Activated T-helper 1 cell treated with anti-CD3 and anti-CD28 coated beads, Interleukin-2, amount 50 U/mL, for 16 hours (primary cell): ENCODE measurements around the gene NELL1.
"Not testable (repeated sequence)": the region's sequence is repeated elsewhere in the genome, so short reads cannot be mapped to it uniquely, and the experiment has no call there.

Source experiments
- DNase-seq, 2 donors: peaks; one replicate each; pipeline ENCODE4 v3.0.0-alpha.2; 2020; ENCODE audit warnings: low read depth in 1 of 2, low spot score in 1 of 2

NELL1 gene

DNA sequence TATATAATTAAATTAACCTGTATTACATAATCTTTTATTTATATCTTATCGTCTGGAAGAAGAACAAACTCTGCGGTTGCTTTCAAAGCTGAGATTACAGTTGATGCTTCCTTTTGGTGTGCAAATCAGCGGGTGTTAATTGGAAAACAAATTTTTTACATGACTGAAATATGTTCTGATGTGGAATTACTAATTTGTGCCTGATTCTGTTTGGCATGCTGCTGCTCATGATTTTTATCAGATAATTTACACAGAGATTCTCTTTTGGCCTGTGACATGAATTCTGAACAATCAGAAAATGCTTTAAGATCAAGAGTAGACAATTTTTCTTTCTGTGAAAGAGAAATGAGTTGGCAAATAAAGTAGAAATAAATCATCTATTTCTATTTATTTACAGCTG, 510.8 kb downstream of the NELL1 start:
- no peak for DNase-seq

GRCh38 chr11:21185959-21186358, 516.6 kb downstream of the NELL1 start:
- DNase-seq, result no peak

GRCh38 chr11:21190181-21190580, 520.8 kb downstream of the NELL1 start:
- no peak for DNase-seq

DNA sequence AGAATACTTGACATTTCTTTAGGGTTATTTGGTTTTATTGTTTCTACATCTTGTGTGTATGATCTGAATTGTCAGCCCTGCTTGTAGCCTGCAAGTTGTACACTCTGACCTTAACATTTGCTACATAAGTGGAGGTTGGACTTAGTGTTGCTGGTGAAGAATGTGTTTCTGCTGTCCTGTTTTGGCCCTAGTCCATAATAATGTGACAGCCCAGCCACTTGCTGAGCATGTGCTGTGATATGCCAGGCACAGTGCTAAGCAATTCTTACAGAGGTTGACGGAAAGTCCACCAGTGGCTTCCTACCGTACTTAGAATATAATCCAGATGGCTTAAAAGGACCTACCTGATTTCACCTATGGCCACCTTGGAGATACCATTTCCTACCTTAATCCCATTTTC, 526.6 kb downstream of the NELL1 start:
- no peak for DNase-seq

- no peak for DNase-seq
These were observed 529.1 kb downstream of the NELL1 start for GRCh38 chr11:21198498-21198897.

GRCh38 chr11:21205205-21205604, 535.8 kb downstream of the NELL1 start:
- DNase-seq, result no peak

GRCh38 chr11:21225860-21226259, 556.5 kb downstream of the NELL1 start:
- DNase-seq, result no peak

DNA sequence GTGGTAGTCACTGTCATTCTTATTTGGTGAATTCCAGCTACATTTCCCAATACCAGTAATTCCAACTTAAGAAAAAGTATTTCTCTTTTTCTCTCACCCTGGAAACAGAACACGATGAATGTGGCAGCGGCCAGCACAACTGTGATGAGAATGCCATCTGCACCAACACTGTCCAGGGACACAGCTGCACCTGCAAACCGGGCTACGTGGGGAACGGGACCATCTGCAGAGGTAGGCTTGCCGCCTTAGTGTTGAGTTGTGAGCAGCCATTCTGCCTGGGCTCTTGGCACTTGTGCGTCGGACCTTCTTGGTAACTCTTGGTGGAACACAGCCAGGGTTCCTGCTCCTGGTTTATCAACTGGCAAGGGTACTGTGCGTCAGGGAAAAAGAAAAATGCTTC, 559.8 kb downstream of the NELL1 start:
- no peak for DNase-seq

- no peak for DNase-seq
These were observed 580.8 kb downstream of the NELL1 start for GRCh38 chr11:21250196-21250595.

- DNase-seq, result no peak
These were observed 584.7 kb downstream of the NELL1 start for GRCh38 chr11:21254055-21254454.

DNA sequence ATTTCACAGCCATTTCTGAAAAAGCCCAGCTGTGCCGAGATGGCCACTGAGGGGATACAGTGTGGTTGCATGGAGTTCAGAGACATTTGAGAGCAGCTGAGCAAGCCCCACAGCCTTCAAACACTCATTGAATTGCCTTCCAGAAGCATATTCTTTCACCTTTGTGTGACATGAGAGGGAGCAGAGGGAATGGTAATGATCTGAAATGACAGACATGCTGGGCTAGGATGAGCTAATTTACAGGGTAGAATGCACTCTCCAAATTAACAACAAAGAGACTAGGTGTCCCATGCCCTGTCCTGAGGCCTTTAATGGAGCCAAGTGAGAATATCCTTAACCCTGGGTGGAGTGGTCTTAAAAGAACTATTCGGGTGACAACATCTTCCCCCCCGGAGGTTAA, 585.4 kb downstream of the NELL1 start:
- no peak for DNase-seq

DNA sequence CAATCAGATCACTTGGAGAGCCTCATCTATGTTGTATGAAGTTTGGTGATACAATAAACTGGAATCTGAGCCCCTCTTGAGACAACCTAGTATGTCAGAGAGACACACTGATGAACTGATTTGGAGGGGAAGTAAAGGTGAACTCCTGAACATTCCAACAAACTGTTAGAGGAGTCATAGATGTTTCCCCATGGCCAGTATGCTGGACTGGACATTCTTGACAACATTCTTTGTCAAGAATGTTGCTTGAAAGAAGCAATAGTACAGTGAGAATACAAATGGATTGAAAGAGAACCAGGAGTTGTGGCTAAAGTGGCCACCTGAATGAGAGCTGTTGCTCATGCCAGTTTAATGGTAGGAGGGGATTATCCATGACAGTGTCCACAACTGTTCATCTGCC, 588.1 kb downstream of the NELL1 start:
- no peak for DNase-seq

- DNase-seq, result no peak
These were observed 589.0 kb downstream of the NELL1 start for GRCh38 chr11:21258414-21258813.

GRCh38 chr11:21260101-21260500, 590.7 kb downstream of the NELL1 start:
- DNase-seq, result no peak

DNA sequence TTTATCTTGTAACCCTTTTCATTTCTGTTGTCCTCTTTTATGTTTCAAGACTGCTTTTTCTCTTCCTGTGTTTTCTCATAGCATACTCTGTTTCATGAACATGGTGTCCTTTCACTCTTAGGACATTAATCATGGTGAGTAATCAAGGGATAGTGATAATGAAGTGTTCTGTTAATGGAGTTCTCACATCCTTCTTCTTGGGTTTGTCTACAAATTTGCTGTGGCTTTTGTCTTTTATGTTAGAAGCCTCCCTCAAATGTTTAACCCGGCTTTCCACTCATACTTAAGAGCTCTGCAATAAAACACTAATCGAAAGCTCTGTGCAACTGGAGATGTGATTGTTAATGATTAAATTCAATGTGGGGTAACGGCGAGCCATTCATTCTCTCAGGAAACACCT, 593.6 kb downstream of the NELL1 start:
- no peak for DNase-seq

GRCh38 chr11:21264125-21264524, 594.7 kb downstream of the NELL1 start:
- DNase-seq, result no peak

DNA sequence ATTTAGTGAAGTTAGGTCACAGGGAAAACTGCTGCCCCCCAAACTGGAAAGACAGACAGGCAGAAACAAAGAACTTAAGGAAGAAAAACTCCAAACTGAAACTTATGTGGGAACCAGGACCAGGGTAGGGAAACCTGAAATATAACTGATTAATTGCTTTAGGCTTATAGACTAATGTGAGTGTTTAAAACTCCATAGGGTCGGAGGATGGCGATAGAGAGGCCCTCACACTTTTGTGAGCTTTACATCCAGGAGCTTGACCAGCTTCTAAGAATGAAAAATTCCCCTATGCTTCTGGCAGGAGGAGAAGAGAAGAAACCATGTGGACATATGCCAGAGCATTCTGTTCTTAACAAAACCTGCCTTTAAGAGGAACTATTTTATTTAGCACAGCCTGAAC, 598.6 kb downstream of the NELL1 start:
- DNase-seq, result no peak

DNA sequence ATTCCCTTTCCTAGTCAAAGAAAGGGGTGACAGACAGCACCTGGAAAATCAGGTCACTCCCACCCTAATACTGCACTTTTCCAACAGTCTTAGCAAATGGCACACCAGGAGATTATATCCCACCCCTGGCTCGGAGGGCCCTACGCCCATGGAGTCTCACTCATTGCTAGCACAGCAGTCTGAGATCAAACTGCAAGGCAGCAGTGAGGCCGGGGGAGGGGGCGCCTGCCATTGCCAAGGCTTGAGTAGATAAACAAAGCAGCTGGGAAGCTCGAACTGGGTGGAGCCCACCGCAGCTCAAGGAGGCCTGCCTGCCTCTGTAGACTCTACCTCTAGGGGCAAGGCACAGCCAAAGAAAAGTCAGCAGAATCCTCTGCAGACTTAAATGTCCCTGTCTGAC, 602.8 kb downstream of the NELL1 start:
- not testable (repeated sequence) for DNase-seq

GRCh38 chr11:21278840-21279239, 609.5 kb downstream of the NELL1 start:
- no peak for DNase-seq

- DNase-seq, result no peak
These were observed 615.7 kb downstream of the NELL1 start for GRCh38 chr11:21285104-21285503.

- no peak for DNase-seq
These were observed 620.3 kb downstream of the NELL1 start for GRCh38 chr11:21289686-21290085.

- DNase-seq, result no peak
These were observed 626.1 kb downstream of the NELL1 start for GRCh38 chr11:21295508-21295907.

DNA sequence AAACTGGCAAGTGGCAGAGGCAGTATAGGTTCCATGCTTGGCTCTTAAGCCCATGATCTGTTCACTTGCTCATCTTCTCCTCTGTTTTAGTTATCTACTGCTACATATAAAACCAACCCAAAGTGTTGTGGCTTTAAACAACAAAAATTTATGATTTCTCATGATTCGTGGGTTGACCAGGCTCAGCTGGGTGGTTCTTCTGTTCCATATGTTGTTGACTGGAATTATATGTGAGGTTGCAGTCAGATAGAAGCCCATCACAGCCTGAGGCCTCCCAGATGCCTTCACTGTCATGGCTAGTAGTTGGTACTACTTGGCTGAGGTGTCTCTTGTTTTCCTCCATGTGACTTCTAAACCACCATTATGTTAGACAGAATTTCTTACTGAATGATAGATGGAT, 632.6 kb downstream of the NELL1 start:
- no peak for DNase-seq

- DNase-seq, result no peak
These were observed 637.5 kb downstream of the NELL1 start for GRCh38 chr11:21306739-21307358.
